ENCODE results near the gene CNST.

The CNST gene, protein sequence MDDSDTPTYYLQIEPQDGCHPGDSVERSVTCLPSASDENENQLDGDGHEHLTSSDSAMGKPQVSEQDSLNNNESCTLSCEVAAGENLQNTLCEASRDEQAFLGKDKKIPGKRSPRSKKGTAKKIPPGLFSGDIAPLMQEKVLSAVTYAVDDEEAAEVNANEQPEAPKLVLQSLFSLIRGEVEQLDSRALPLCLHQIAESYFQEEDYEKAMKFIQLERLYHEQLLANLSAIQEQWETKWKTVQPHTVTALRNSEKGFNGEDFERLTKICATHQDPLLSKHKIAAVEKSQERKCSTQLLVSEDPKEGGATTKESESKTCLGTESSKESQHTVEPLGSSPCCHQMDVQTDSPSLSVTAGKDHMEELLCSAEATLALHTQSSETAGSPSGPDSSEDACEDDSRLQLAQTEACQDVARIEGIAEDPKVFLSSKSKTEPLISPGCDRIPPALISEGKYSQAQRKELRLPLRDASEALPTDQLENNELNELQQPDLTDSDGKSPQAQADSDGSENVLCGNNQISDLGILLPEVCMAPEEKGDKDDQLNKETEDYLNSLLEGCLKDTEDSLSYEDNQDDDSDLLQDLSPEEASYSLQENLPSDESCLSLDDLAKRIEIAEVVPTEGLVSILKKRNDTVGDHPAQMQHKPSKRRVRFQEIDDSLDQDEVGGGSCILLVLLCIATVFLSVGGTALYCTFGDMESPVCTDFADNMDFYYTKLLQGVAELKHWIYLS

DNA sequence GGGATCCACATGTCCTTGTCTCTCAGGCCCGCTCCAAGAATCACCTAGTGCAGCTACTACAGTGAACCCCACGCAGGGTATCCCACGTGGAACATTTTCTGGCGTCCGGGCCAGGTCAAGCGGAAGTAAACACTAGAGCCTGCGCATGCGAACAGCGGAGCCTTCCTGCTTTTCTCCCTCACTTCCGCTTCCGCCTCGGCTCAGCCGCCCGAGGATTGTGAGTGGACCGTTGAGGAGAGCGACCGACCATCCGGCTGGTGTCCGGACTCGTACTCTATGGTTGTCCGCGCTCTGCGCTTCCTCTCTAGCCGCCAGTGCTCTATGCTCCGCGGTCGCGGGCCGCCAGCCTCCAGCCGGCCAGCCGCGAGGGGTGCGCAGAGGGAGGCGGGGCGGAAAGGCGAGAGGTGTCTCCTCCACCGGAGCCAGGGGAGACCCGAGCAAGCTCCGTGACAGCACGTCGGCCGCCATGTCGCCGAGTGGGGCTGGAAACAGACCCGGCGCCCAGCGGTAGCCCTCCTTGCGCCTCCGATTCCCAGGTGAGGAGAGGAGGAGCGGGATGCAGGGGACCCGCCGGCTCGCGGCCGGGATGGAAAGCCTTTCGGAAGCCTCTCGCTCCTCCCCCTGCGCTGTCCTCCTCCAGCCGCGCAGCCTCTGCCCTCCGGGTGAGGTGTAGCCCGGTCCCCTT, at the start of gene CNST, which contains the start of gene TFB2M:
Gene CNST (plus strand): TSS at position 329 of the 685 bp plus-strand sequence. CDS start 25,107 bp downstream, outside the sequence.
Gene TFB2M (minus strand): TSS at position 134 of the 685 bp plus-strand sequence. CDS start 123 bp downstream, at position 11.
- DNase-seq (ENCODE audit: low read depth): peak; percentile 86

DNA sequence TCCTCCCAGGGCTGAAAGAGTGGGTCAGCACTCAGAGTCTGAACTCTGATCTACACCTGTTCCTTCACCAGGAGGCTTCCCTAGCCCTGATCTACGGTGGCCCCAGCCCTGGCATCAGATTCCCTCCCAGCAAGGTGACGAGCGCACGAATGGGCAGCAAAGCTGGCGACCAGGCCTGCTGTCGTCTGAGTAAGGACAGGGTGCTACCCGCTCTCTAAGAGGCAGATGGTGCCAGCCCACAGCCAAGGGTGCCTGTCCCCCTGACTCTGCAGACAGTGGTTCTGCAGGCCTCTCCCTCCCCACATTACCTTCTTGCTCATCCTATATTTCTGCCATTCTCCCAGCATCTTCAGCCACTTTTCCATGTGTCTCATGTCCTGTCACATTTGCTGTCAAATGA, 48.9 kb upstream of the CNST start:
- DNase-seq (ENCODE audit: low read depth): no peak

DNA sequence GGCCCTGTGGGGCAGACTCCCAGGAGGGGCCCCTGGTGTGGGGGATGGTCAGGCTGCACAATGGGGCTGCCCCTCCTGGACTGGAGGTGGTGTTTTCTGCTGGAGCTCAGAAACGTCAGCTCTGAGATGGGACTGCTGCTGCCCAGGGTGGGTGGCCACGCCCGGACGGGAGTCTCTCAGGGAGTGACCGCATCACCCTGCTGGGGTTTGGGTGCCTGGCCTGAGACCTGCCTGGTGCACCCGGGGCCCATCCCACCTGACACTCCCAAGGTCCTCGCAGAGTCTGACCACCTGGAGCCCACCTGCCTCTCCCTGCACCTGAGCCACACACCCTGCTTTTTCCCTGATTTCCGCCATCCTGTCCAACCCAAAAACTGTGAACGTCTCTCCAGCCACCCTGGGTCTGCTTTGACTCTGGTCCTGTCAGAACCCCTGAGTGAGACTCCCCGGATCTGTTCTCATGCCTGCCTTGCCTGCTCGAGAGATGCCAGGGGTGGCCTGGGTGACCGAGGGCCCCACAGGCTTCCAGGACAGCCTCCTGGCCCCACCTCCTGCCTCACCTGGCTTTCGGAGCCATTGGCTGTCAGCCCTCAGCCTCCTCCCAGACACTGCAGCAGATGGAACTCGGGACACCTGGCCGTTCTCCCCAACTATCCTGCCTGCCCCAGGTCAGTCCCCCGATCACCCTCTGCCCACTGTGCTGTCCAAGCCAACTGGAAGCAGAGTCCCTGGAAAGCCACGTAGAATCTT, 47.6 kb upstream of the CNST start:
- no peak for DNase-seq (ENCODE audit: low read depth)

DNA sequence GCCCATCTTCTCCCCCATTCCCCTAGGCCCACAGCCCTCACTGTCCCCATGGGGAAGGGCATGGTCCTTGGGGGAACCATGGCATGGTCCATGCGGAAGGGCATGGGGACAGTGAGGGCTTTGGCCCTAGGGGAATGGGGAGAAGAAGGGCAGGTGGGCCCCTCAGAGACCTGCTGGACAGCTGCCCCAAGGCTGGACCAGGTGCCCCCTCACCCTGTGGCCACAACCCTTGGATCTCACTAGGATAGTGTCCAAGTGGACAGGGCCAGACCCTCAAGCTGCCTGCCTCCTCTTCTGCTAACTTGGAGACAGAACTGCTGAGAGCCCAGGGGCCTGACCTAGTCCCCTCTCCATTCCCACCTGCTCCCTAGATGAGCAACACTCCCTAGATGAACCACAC, 46.7 kb upstream of the CNST start:
- DNase-seq (ENCODE audit: low read depth): no peak

DNA sequence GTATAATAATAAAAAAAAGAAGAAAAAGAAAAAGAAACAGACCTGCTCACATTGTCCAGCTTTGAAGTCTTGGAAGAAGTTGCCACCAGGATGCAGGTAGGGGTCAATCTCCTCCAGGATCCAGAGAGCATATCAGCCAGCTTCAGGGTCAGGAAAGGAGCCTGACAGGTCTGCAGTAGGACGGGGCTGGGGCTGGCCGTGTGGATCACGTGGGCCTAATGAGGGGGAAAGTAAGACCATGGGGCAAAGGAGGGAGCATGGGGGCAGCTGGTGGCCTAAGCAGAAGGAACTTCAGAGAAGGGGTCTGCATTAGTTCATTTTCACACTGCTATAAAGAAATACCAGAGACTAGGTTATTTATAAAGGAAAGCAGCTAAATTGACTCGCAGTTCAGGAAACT, 39.9 kb upstream of the CNST start:
- DNase-seq (ENCODE audit: low read depth): no peak

DNA sequence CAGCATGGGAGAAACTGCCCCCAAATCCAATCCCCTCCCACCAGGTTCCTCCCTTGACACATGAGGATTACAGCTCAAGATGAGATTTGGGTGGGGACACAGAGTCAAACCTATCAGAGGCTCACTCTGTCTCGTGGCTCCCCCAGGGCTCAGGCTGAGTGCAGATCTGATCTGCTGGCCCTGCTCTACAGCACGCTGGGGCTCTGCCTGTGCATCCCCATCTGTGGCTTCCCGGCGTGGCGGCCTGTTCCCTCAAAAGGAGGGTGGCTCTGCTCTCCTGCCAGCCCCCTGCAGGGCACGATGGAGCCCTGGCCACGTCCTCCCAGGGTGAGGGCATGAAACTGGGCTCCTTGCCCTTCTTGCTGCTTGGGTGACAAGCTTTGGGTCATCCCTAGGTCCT, 39.3 kb upstream of the CNST start:
- DNase-seq (ENCODE audit: low read depth): no peak

DNA sequence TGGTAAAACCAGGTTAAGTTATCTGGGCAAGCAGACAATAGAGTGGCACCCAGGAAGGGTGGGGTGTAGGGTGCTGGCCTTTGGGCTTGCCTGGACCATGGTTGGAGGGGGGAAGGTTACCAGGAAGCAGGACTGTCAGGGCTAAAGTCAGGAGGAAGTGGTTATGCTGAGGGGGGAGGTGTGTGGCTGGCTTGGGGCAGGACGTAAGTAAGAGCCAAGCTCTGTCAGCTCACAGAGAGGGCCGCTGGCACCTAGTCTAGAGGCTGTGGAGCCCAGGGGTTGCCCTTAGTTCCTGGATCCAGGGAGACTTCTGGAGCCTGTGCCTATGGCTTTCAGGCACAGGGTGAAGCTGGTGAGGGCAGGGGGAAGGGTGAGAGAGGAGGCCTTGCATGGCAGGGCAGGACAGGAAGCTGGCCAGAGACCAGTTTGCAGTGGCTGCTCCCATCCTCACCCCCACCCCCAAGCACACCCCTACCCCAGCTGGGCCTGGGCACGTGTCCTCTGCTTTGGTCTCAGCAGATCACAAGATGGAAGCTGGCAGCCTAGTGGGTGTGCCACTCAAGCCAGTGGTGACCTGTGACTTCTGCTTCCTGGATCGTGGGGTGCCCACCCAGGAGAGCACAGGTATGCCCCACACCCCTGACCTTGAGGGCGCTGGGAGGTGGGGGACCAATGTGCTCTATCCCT, 38.7 kb upstream of the CNST start:
- DNase-seq (ENCODE audit: low read depth): no peak

DNA sequence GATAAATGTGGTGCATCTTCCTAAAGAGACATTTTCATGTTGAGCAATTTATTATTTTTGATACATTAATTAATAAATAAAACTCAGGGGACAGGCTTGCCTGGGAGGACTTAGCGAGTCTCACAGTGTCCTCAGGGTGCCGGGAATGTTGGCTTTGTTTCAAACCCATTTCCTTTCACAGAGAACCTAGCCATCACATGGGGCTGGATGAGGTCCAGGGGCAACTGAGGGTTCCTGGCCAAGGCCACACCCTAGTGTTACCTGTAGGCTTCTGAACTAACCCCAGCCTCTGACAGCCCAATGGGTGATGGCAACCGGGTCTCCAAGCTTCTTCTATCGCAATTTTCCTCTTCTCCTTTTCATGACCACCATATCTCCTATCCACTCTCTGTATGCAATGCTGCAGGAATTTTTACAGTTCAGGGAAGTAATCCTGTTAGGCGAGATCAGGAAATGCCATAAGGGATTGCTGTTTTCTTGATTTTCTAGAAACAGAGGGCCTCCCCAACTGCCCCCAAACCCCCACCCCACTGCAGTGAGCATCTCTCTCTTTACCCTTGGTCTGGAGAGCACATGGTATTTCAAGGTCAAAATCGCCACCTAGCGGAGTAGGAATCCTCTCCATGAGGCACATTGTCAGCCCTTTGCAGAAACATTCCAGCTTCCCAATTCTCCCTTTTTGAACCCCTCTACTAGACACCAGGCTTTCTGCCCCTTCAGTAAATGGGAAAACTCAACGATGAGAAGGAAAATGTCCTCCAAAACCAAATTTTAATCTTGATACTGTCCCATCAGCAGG, 37.1 kb upstream of the CNST start:
- DNase-seq (ENCODE audit: low read depth): no peak

DNA sequence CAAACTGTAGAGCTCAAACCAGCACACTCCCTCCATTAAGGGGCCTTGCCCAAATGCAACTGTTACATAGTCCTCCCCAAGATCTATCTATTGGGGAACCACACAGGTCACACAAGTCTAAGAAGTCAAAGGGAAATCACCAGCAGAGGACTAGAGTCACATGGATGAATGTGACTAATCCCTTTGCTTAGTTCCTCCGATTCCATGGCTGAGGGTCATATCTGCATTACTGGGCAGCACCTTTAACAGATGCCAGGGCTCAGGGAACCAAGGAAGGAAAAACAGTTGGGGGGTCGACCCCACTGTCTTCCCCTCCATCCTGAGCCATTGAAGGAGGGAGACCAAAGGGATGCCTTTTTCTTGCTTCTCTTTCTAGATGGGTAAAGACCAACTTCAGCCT, 35.8 kb upstream of the CNST start:
- no peak for DNase-seq (ENCODE audit: low read depth)

DNA sequence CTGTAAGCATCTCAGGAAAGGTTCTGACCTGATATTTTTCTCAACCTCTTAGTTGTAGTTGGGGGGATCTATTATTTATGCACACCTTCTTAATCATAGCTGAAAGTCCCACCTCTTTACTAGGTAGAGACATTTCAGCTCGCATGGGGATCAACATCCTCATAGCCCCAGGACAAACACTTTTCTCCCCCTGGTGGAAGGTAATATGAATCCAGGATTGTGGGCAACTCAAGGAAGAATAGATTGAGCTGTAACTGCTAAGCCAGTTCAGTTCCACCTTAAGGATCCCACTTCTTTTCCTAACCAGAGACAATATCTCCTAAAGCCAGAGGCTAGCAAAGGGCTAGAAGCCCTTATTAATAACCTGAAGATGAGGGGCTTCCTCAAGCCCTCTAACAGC, 33.7 kb upstream of the CNST start:
- DNase-seq (ENCODE audit: low read depth): no peak

DNA sequence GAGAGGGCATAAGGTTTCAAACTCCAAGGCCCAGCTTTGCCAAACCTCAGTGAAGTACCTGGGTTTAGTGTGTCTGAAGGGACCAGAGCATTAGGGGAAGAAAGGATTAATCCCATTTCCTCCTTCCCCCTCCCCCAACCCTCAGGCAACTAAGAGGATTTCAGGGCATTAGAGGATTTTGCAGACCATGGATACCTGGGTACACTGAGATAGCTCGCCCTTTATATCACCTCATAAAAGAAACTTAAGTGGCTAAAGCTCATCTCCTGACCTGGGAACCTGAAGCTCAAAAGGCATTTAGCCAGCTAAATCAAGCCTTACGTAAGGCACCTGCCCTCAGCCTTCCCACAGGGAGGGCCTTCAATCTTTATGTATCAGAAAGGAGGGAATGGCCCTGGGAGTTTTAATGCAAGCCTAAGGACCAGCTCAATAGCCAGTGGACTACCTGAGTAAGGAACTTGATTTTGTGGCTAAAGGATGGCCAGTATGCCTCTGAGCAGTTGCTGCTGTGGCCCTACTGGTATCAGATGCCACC, 32.8 kb upstream of the CNST start:
- no peak for DNase-seq (ENCODE audit: low read depth)

DNA sequence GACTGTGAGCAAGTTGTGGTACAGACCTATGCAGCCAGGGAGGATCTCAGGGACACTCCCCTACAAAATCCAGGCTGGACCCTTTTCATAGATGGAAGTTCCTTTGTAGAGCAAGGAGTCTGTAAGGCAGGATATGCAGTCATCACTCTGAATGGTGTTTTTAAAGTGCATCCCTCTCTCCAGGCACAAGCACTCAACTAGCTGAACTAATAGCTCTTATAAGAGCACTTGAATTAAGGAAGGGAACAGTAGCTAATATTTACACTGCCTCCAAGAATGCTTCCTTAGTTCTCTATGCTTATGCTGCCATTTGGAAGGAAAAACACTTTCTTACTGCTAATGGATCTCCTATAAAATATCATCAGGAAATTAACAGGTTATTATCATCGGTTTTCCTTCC, 32.1 kb upstream of the CNST start:
- no peak for DNase-seq (ENCODE audit: low read depth)

DNA sequence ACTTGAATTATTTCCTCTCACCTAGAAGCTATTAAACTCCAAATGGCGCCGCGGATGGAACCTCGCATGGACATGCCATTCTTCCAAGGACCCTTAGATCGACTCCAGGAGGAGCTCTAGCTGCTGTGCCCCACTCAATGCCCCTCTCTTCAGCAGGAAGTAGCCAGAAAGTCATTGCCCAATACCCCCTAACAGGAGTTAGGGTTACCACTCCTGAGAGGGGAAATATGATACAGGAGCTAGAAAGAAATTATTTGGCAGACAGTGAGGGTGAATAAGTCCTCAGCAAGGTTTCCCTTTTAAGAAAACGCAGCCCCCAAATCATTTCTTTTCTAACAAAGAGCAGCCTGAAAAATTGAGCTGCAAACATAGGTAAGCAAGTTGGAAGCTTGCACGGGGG, 28.8 kb upstream of the CNST start:
- no peak for DNase-seq (ENCODE audit: low read depth)

DNA sequence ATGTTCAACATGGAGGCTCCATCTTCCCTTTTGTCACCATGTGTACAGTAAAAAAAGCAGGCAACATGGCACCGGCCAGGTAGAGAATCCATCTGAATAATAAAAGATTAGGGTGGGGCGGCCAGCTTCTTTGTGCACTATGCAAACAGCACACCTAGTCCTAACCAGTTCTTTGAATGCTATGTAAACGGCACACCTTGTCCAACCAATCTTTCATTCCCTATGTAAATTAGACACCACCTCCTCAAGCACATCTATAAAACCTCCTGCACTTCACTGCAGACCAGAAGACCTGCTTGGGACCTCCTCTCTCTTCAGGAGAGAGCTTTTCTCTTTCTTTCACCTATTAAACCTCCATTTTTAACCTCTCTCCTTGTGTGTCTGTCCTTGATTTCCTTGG, 28.4 kb upstream of the CNST start:
- DNase-seq (ENCODE audit: low read depth): no peak

DNA sequence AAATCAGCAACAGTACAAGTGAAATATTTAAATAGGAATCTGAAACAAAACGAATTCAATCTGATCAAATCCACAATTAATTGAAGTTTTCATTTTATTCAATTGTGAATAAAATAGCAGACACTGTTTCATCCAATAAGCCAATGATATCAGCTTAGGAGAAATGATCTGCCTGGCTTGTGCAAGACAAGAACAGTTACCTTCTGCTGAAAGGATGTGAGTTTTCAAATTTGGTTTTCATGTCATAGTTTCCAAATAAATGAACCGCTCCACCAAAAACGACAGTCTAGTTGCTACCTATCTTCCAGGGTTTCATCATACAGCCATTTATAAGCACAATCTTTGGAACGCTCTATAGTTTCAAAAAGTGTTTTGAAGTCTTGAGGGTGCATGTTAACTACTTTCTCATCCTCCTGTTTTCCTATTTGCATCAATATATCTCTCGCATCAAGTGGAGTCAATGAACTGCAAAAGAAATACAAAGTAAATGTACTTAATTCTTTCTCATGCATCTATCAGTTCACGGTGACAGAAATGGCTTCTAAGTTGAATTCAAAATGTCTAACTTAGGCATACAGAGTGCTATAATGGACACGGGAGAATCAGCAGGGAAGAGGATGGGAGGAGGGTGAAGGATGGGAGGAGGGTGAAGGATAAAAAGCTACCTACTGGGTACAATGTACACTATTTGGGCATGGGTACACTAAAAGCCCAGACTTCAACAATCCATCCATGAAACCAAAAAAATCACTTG, 25.3 kb upstream of the CNST start:
- no peak for DNase-seq (ENCODE audit: low read depth)

DNA sequence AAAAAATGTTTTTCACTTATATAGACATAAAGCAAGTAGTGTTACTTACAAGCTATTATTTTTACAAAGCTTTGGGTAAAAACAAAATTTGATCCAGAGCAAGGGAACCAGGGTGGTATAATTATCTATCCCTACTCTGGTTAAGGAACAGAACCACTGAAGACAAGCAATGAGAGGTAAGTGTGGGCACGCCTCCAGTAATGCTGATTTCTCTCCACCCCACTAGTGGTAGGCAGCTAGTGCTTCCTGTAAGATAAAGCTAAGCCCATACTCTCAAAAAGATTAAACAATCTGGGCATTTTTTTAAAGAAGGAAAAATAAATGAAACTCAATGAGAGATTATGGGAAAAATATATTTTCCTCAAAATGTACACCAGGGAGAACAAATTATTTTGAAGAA, 22.3 kb upstream of the CNST start:
- DNase-seq (ENCODE audit: low read depth): no peak

DNA sequence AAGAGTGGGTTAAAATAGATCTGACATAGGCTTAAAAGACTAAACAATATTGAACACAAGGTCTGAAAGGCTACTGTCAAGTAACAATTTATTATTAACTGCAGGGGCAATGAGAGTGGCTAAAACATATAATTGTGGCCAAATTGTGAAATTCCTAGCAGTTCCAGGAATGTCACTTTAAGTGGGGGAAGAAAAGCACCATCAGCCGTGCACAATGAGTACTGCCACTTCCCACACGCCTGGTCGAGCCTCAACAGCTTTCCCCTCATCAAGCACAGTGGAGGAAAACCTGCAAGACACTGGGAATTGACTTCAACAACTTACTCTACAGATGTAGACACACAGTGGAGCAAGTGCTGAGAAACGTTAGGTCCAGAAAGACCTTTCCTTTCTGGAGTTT, 16.6 kb upstream of the CNST start:
- no peak for DNase-seq (ENCODE audit: low read depth)

DNA sequence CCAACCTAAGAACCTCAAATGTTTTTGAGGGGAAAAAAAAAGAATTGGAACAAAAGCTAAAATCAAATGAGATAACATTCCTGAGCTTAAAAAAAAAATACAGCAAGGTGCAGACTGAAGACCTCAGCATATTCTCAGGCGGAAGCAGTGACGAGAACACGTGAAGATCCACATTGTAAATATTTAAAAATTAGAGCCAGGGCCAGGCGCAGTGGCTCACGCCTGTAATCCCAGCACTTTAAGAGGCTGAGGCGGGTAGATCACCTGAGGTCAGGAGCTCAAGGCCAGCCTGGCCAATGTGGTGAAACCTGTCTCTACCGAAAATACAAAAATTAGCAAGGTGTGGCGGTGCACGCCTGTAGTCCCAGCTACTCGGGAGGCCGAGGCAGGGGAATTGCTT, 15.9 kb upstream of the CNST start:
- no peak for DNase-seq (ENCODE audit: low read depth)

DNA sequence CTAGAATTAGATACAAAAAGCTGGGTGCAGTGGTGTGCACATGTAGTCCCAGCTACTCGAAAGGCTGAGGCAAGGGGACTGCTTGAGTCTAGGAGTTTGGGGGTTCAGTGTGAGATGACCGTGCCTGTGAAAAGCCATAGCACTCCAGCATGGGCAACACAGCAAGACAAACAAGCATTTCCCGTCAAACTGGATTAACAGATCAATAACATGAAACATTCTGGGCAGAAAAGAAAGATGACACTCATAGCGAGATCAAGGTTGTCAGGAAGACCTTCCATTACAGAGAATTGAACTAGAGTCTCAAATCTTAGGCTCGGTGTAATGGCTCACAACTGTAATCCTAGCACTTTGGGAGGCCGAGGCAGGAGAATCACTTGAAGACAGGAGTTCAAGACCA, 14.1 kb upstream of the CNST start:
- DNase-seq (ENCODE audit: low read depth): no peak

DNA sequence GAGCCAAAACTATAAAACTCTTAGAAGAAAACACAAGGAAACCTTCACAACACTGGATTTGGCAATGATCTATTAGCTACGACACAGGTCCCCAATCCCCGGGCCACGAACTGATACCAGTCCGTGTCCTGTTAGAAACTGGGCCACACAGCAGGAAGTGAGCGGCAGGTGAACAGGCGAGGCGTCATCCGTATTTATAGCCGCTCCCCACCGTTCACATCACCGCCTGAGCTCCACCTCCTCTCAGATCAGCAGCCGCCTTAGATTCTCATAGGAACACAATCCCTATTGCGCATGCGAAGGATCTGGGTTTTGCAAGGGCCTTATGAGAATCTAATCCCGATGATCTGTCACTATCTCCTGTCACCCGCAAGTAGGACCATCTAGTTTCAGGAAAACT, 12.1 kb upstream of the CNST start:
- DNase-seq (ENCODE audit: low read depth): no peak
